Ishikawa (cell line): ENCODE results near the gene OR52I1.
A peak's percentile ranks its signal among the peaks of the same experiment; 100 is the strongest.

Experiments
- CEBPB ChIP-seq: IDR thresholded peaks from 2 replicates; pipeline ENCODE4 v1.6.1; 2012
- CREB1 ChIP-seq: IDR thresholded peaks from 2 replicates; pipeline ENCODE4 v1.6.1; 2012; ENCODE audit warnings: low read depth
- EGR1 ChIP-seq: IDR thresholded peaks from 2 replicates; pipeline ENCODE4 v1.6.1; 2012
- EP300 ChIP-seq: IDR thresholded peaks from 2 replicates; pipeline ENCODE4 v1.6.1; 2012; ENCODE audit warnings: borderline replicate concordance
- FOXM1 ChIP-seq: IDR thresholded peaks from 2 replicates; pipeline ENCODE4 v1.6.1; 2012; ENCODE audit warnings: low read depth, borderline replicate concordance
- MAX ChIP-seq: IDR thresholded peaks from 2 replicates; pipeline ENCODE4 v1.6.1; 2012
- NFIC ChIP-seq: IDR thresholded peaks from 2 replicates; pipeline ENCODE4 v1.6.1; 2012
- RAD21 ChIP-seq: IDR thresholded peaks from 2 replicates; pipeline ENCODE4 v1.6.1; 2012; ENCODE audit warnings: low read depth
- REST ChIP-seq: IDR thresholded peaks from 2 replicates; pipeline ENCODE4 v1.6.1; 2012; ENCODE audit warnings: low read depth, mild to moderate bottlenecking
- TAF1 ChIP-seq: IDR thresholded peaks from 2 replicates; pipeline ENCODE4 v1.6.1; 2012; ENCODE audit warnings: low read depth, mild to moderate bottlenecking
- TCF12 ChIP-seq: IDR thresholded peaks from 2 replicates; pipeline ENCODE4 v1.6.1; 2012; ENCODE audit warnings: low read depth
- TEAD4 ChIP-seq: IDR thresholded peaks from 2 replicates; pipeline ENCODE4 v1.6.1; 2012
- USF1 ChIP-seq: IDR thresholded peaks from 2 replicates; pipeline ENCODE4 v1.6.1; 2012
- YY1 ChIP-seq: IDR thresholded peaks from 2 replicates; pipeline ENCODE4 v1.6.1; 2012; ENCODE audit warnings: low read depth
- ZBTB7A ChIP-seq: IDR thresholded peaks from 2 replicates; pipeline ENCODE4 v1.6.1; 2012; ENCODE audit warnings: low read depth

Gene OR52I1

DNA sequence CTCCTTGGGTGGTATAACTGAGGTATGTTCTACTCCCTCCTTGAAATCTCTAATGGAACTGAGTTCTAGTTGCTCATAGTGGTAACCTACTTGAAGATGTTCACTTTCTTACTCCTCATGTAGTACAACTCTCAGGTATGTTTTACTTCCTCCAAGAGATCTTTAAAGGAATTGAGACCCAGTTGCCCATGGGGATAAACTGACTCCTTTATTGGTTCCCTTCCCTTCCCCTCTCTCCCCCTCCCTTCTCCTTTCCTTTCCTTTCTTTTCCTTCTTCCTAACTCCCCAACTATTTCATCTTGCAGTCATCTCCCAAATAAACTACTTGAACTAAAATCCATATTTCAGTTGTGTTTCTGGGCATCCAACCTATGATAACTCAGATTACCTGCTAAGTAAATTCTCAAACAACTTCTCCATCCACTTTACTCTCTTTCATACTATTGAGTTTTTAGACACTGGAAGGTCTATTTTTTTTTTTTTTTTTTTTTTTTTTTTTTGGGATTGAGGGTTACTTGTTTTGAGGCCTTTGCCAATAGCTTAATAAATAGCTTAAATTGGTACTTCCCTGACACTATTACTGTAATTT, 22.1 kb downstream of the OR52I1 start:
- TF ChIP-seq USF1, result no peak
- no peak for TF ChIP-seq RAD21
- TF ChIP-seq REST, result no peak
- no peak for TF ChIP-seq TEAD4
- TF ChIP-seq CREB1, result no peak
- TF ChIP-seq TCF12, result no peak
- no peak for TF ChIP-seq EP300
- no peak for TF ChIP-seq TAF1
- no peak for TF ChIP-seq ZBTB7A
- TF ChIP-seq NFIC, result no peak
- no peak for TF ChIP-seq CEBPB
- no peak for TF ChIP-seq YY1
- TF ChIP-seq MAX, result no peak
- no peak for TF ChIP-seq FOXM1
- no peak for TF ChIP-seq EGR1

DNA sequence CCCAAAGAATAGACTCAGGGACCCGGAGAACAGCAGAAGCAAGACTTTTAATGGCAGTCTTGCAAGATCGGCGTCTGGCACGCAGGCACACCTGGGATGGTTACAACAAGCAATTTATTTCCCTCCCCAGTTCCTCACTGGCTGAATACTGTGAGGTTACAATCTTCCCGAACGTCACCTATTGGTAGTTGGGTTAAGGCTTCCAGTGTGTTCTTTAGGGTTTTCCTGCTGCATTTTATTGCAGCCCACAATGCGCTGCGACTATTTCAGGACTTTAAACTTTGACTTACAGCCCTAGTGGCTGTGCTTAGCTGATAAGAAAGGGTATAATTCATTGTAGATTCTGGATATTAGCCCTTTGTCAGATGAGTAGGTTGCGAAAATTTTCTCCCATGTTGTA, 25.7 kb downstream of the OR52I1 start:
- TF ChIP-seq TCF12, result no peak
- no peak for TF ChIP-seq REST
- TF ChIP-seq CREB1, result no peak
- no peak for TF ChIP-seq USF1
- no peak for TF ChIP-seq ZBTB7A
- TF ChIP-seq EP300, result no peak
- no peak for TF ChIP-seq RAD21
- no peak for TF ChIP-seq MAX
- no peak for TF ChIP-seq EGR1
- TF ChIP-seq FOXM1, result no peak
- TF ChIP-seq TEAD4, result no peak

GRCh38 chr11:4626207-4627099, 32.6 kb downstream of the OR52I1 start:
- no peak for TF ChIP-seq ZBTB7A
- TF ChIP-seq RAD21, result peak; percentile 69

GRCh38 chr11:4636136-4636535, 42.3 kb downstream of the OR52I1 start:
- TF ChIP-seq RAD21 (no peak), TAF1 (no peak), MAX (no peak), TEAD4 (no peak), REST (no peak), YY1 (no peak), NFIC (no peak), EGR1 (no peak), EP300 (no peak), TCF12 (no peak), USF1 (no peak), ZBTB7A (no peak), FOXM1 (no peak), CREB1 (no peak), CEBPB (no peak)
